NT2/D1 (cell line): ENCODE data around the gene RUNX2.
A peak's percentile ranks its signal among the peaks of the same experiment; 100 is the strongest.

Experiments
- DNase-seq: peaks from one replicate; pipeline ENCODE4 v3.0.0-alpha.2; 2011; ENCODE audit warnings: low read depth, low spot score
- H3K27me3 ChIP-seq: 2 replicates; pipeline ENCODE4 v1.6.0; 2011; ENCODE audit warnings: mild to moderate bottlenecking; ENCODE audit not compliant: insufficient read length, insufficient read depth
- H3K36me3 ChIP-seq: 2 replicates; pipeline ENCODE4 v1.6.1; 2011; ENCODE audit warnings: mild to moderate bottlenecking, low read length, mixed read lengths; ENCODE audit not compliant: insufficient read depth, insufficient read length
- H3K4me1 ChIP-seq: 2 replicates; pipeline ENCODE4 v1.5.1; 2011; ENCODE audit not compliant: insufficient read depth, insufficient read length
- H3K4me3 ChIP-seq: 2 replicates; pipeline ENCODE4 v1.5.1; 2011; ENCODE audit warnings: low read depth; ENCODE audit not compliant: insufficient read length
- H3K9ac ChIP-seq: 2 replicates; pipeline ENCODE4 v1.6.0; 2011; ENCODE audit warnings: low read depth; ENCODE audit not compliant: insufficient read length
- H3K9me3 ChIP-seq: 2 replicates; pipeline ENCODE4 v1.5.1; 2011; ENCODE audit warnings: mild to moderate bottlenecking, low read length; ENCODE audit not compliant: insufficient read depth
- SUZ12 ChIP-seq: IDR thresholded peaks from 2 replicates; pipeline ENCODE4 v1.6.1; 2011; ENCODE audit not compliant: insufficient read length, insufficient read depth; ENCODE audit errors: extremely low read depth
- YY1 ChIP-seq: IDR thresholded peaks from 2 replicates; pipeline ENCODE4 v1.6.1; 2011; ENCODE audit not compliant: insufficient read length, insufficient read depth
- ZNF274 ChIP-seq: IDR thresholded peaks from 2 replicates; pipeline ENCODE4 v1.6.1; 2011; ENCODE audit warnings: mild to moderate bottlenecking, low read depth, low read length

The RUNX2 gene

GRCh38 chr6:45563844-45564243 is 235.7 kb downstream of the RUNX2 start:
- Histone ChIP-seq H3K4me3 (no peak overlapping the region), H3K4me1 (no peaks in the 10 kb centered on the region), H3K9me3 (0 out of 2 replicates have a peak, but pooled peaks cover 4% of the 10 kb centered on the region), H3K9ac (no peak overlapping the region), H3K27me3 (peaks cover 9% of the 10 kb centered on the region), H3K36me3 (no peaks in the 10 kb centered on the region)
- DNase-seq, result no peak
- TF ChIP-seq ZNF274, result no peak
- no peak for TF ChIP-seq YY1
- TF ChIP-seq SUZ12, result no peak

GRCh38 chr6:45566882-45567281 is 238.8 kb downstream of the RUNX2 start:
- Histone ChIP-seq H3K27me3 (peaks cover 12% of the 10 kb centered on the region), H3K9ac (no peak overlapping the region), H3K36me3 (no peaks in the 10 kb centered on the region), H3K9me3 (0 out of 2 replicates have a peak, but pooled peaks cover 4% of the 10 kb centered on the region), H3K4me1 (no peaks in the 10 kb centered on the region), H3K4me3 (no peak overlapping the region)
- DNase-seq, result peak; percentile 57
- TF ChIP-seq ZNF274 (no peak), YY1 (no peak), SUZ12 (no peak)

GRCh38 chr6:45567879-45568278 is 239.7 kb downstream of the RUNX2 start:
- TF ChIP-seq SUZ12, result no peak
- TF ChIP-seq YY1, result no peak
- TF ChIP-seq ZNF274, result no peak
- H3K4me1 ChIP-seq, result no peaks in the 10 kb centered on the region

GRCh38 chr6:45568626-45569025 is 240.5 kb downstream of the RUNX2 start:
- no peaks in the 10 kb centered on the region for H3K4me1 ChIP-seq
- TF ChIP-seq YY1 (no peak), SUZ12 (no peak), ZNF274 (no peak)
- H3K36me3 ChIP-seq, result no peaks in the 10 kb centered on the region
- H3K27me3 ChIP-seq, result peaks cover 12% of the 10 kb centered on the region
- no peak for DNase-seq
- no peak overlapping the region for H3K9ac ChIP-seq
- 0 out of 2 replicates have a peak, but pooled peaks cover 4% of the 10 kb centered on the region for H3K9me3 ChIP-seq
- H3K4me3 ChIP-seq, result no peak overlapping the region

More at GRCh38 chr6:45567879-45568278, 239.7 kb downstream of the RUNX2 start:
- no peak overlapping the region for H3K4me3 ChIP-seq
- no peak overlapping the region for H3K9ac ChIP-seq
- H3K36me3 ChIP-seq, result no peaks in the 10 kb centered on the region
- H3K27me3 ChIP-seq, result peaks cover 12% of the 10 kb centered on the region
- no peak for DNase-seq
- 0 out of 2 replicates have a peak, but pooled peaks cover 4% of the 10 kb centered on the region for H3K9me3 ChIP-seq

- Histone ChIP-seq H3K4me1 (no peaks in the 10 kb centered on the region), H3K9ac (no peak overlapping the region), H3K27me3 (peaks cover 12% of the 10 kb centered on the region), H3K9me3 (0 out of 2 replicates have a peak, but pooled peaks cover 4% of the 10 kb centered on the region), H3K4me3 (no peak overlapping the region), H3K36me3 (no peaks in the 10 kb centered on the region)
- DNase-seq, result no peak
- TF ChIP-seq YY1, result no peak
- no peak for TF ChIP-seq ZNF274
- TF ChIP-seq SUZ12, result no peak
These were observed 241.2 kb downstream of the RUNX2 start for GRCh38 chr6:45569210-45569945.

GRCh38 chr6:45571159-45571558 is 243.0 kb downstream of the RUNX2 start:
- H3K4me1 ChIP-seq, result no peaks in the 10 kb centered on the region
- H3K9ac ChIP-seq, result no peak overlapping the region
- no peak for DNase-seq
- no peaks in the 10 kb centered on the region for H3K9me3 ChIP-seq
- TF ChIP-seq YY1 (no peak), ZNF274 (no peak), SUZ12 (no peak)
- peaks cover 6% of the 10 kb centered on the region for H3K27me3 ChIP-seq
- no peak overlapping the region for H3K4me3 ChIP-seq
- H3K36me3 ChIP-seq, result no peaks in the 10 kb centered on the region

- no peak for DNase-seq
- Histone ChIP-seq H3K4me3 (no peak overlapping the region), H3K36me3 (no peaks in the 10 kb centered on the region), H3K9ac (no peak overlapping the region), H3K27me3 (peaks cover 6% of the 10 kb centered on the region), H3K9me3 (no peaks in the 10 kb centered on the region), H3K4me1 (no peaks in the 10 kb centered on the region)
- TF ChIP-seq ZNF274 (no peak), YY1 (no peak), SUZ12 (no peak)
These were observed 244.7 kb downstream of the RUNX2 start for GRCh38 chr6:45572833-45573232.
